Measurements from ENCODE around the gene ZNF280D.

DNA sequence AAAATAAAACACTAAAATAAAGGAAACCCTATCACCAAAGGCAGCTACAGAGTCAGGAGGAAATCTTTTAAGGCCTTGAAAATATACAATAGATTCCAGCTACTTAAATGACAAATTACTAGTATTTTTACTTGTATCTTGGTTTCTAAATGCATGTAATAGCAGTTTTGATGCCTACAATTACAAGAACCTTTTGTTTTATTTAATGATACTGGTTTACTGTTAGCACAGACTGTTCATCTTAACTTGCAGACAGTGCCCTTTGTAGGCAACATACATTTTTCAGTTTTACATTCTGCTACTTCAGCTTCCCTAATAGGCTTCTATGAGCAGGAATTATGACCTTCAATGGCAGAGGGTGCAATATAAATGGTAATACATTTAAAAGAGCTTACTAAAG lies 54.1 kb downstream of the ZNF280D start:
- TF ChIP-seq SP140L (CRISPR knock-in tag; IDR thresholded peaks at IDR 0.05; ENCODE audit: borderline replicate concordance) (no peak), ZKSCAN5 (CRISPR knock-in tag; IDR thresholded peaks at IDR 0.05) (no peak), SNAI1 (CRISPR knock-in tag; IDR thresholded peaks at IDR 0.05; ENCODE audit: borderline replicate concordance) (no peak), NCOA5 (CRISPR knock-in tag; IDR thresholded peaks at IDR 0.05) (no peak), ZNF543 (CRISPR knock-in tag; IDR thresholded peaks at IDR 0.05) (no peak)
- TF ChIP-seq, protein P1, sequence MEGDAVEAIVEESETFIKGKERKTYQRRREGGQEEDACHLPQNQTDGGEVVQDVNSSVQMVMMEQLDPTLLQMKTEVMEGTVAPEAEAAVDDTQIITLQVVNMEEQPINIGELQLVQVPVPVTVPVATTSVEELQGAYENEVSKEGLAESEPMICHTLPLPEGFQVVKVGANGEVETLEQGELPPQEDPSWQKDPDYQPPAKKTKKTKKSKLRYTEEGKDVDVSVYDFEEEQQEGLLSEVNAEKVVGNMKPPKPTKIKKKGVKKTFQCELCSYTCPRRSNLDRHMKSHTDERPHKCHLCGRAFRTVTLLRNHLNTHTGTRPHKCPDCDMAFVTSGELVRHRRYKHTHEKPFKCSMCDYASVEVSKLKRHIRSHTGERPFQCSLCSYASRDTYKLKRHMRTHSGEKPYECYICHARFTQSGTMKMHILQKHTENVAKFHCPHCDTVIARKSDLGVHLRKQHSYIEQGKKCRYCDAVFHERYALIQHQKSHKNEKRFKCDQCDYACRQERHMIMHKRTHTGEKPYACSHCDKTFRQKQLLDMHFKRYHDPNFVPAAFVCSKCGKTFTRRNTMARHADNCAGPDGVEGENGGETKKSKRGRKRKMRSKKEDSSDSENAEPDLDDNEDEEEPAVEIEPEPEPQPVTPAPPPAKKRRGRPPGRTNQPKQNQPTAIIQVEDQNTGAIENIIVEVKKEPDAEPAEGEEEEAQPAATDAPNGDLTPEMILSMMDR (CRISPR knock-in tag; IDR thresholded peaks at IDR 0.05): no peak
- TF ChIP-seq, protein P2, sequence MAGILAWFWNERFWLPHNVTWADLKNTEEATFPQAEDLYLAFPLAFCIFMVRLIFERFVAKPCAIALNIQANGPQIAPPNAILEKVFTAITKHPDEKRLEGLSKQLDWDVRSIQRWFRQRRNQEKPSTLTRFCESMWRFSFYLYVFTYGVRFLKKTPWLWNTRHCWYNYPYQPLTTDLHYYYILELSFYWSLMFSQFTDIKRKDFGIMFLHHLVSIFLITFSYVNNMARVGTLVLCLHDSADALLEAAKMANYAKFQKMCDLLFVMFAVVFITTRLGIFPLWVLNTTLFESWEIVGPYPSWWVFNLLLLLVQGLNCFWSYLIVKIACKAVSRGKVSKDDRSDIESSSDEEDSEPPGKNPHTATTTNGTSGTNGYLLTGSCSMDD (CRISPR knock-in tag; IDR thresholded peaks at IDR 0.05): no peak
